Loucy (cell line): Measurements from ENCODE around the gene NEK5.

Source experiments
- CTCF ChIP-seq: fragments of 200-600 bp; sonication (generic); conservative IDR thresholded peaks from 2 replicates; pipeline ENCODE4 v1.5.1; 2014; ENCODE audit warnings: mild to moderate bottlenecking, antibody characterized with exemption, low read length
- EZH2phosphoT487 ChIP-seq: fragments of 200-600 bp; IDR thresholded peaks from 2 replicates; pipeline ENCODE4 v1.6.1; 2018; ENCODE audit warnings: antibody characterized with exemption, mild to moderate bottlenecking, moderate library complexity, borderline replicate concordance

- no peak for TF ChIP-seq CTCF
- TF ChIP-seq EZH2phosphoT487 = no peak
Observed at GRCh38 chr13:52009946-52010345, 118.9 kb downstream of the NEK5 start.
